H1 (cell line): ENCODE results near the gene SLC9A5. TPM values are rescaled to one million over a fixed set of nuclear protein-coding genes. Genes with fewer than 3 reads are reported as not detected.

Experiments
- CTCF ChIA-PET: fragments of 300-600 bp; sonication (Branson Sonifier 250); formaldehyde crosslinking; loops from one replicate; lab custom pipeline; 2021; ENCODE audit not compliant: partially characterized antibody; lab: Charles Lee
- POLR2A ChIA-PET: fragments of 300-600 bp; sonication (Branson Sonifier 250); formaldehyde crosslinking; loops from one replicate; lab custom pipeline; 2021; ENCODE audit warnings: inconsistent platforms; ENCODE audit not compliant: partially characterized antibody; lab: Charles Lee
- DNase-seq, 2 experiments: peaks; one replicate each; pipeline versions ENCODE4 v3.0.0 to v3.0.0-alpha.2; 2010 to 2022; ENCODE audit warnings: low spot score in 2 of 2, low read depth in 1 of 2, mixed read lengths in 1 of 2
- FAIRE-seq: peaks from 2 replicates; lab custom pipeline; 2011; peaks lifted over from hg19 to GRCh38; lab: Jason Lieb, UNC
- H2AFZ ChIP-seq: 2 replicates; pipeline ENCODE4 v1.8.1; 2012; ENCODE audit warnings: low read length, inconsistent platforms
- H2AK5ac ChIP-seq: 2 replicates; pipeline ENCODE4 v1.6.1; 2013; ENCODE audit warnings: low read depth, low read length
- H2BK120ac ChIP-seq: replicated peaks from 2 replicates; pipeline ENCODE3; 2013; ENCODE audit warnings: low read depth, low read length, inconsistent platforms
- H2BK12ac ChIP-seq: 2 replicates; pipeline ENCODE4 v1.6.1; 2013; ENCODE audit warnings: low read depth, low read length
- H2BK15ac ChIP-seq: 2 replicates; pipeline ENCODE4 v1.6.1; 2013; ENCODE audit warnings: low read length
- H2BK20ac ChIP-seq: 2 replicates; pipeline ENCODE4 v1.6.1; 2013; ENCODE audit warnings: low read length
- H2BK5ac ChIP-seq: 2 replicates; pipeline ENCODE4 v1.6.1; 2013; ENCODE audit warnings: low read depth, low read length
- H3K14ac ChIP-seq: 2 replicates; pipeline ENCODE4 v1.6.1; 2013; ENCODE audit warnings: inconsistent platforms; ENCODE audit not compliant: insufficient read length
- H3K18ac ChIP-seq: 2 replicates; pipeline ENCODE4 v1.6.1; 2013; ENCODE audit warnings: low read length; ENCODE audit errors: extremely low read depth
- H3K23ac ChIP-seq: 2 replicates; pipeline ENCODE4 v1.6.1; 2013; ENCODE audit warnings: inconsistent platforms; ENCODE audit not compliant: insufficient read length
- H3K23me2 ChIP-seq: 2 replicates; pipeline ENCODE4 v1.6.1; 2013; ENCODE audit warnings: low read depth, low read length
- H3K27ac ChIP-seq: 2 replicates; pipeline ENCODE4 v1.6.1; 2011; ENCODE audit warnings: low read depth, low read length, inconsistent platforms
- H3K27me3 ChIP-seq, 4 experiments: replicated peaks in 1 of 4; 1 replicate in 1 of 4; 2 replicates in 3 of 4; pipeline versions ENCODE4 v1.6.1 to v1.8.1; 2011 to 2013; ENCODE audit warnings: low read length in 3 of 4, mild to moderate bottlenecking in 3 of 4, inconsistent platforms in 2 of 4, mixed read lengths in 2 of 4, moderate library complexity in 1 of 4; ENCODE audit not compliant: control insufficient read depth in 3 of 4, insufficient read depth in 3 of 4; ENCODE audit errors: extremely low read depth in 1 of 4
- H3K36me3 ChIP-seq, 4 experiments: 2 replicates each; pipeline versions ENCODE4 v1.6.1 to v1.8.1; 2011 to 2013; ENCODE audit warnings: mild to moderate bottlenecking in 4 of 4, low read length in 3 of 4, moderate library complexity in 2 of 4, control low read depth in 1 of 4, inconsistent platforms in 1 of 4; ENCODE audit not compliant: insufficient read depth in 4 of 4, control insufficient read depth in 2 of 4
- H3K4ac ChIP-seq: replicated peaks from 2 replicates; pipeline ENCODE3; 2013; ENCODE audit warnings: low read length, low read depth, mixed read lengths, inconsistent platforms; ENCODE audit not compliant: insufficient read length
- H3K4me1 ChIP-seq, 4 experiments: replicated peaks in 1 of 4; 1 replicate in 1 of 4; 2 replicates in 3 of 4; pipeline versions ENCODE4 v1.6.1 to v1.8.1; 2011 to 2013; ENCODE audit warnings: low read length in 3 of 4, inconsistent platforms in 2 of 4, mixed read lengths in 1 of 4; ENCODE audit not compliant: insufficient read depth in 4 of 4, control insufficient read depth in 3 of 4
- H3K4me2 ChIP-seq, 2 experiments: 2 replicates each; pipeline versions ENCODE4 v1.6.1 to v1.8.1; 2011 to 2013; ENCODE audit warnings: low read depth in 2 of 2, low read length in 2 of 2, control low read depth in 1 of 2, inconsistent platforms in 1 of 2, mild to moderate bottlenecking in 1 of 2; ENCODE audit not compliant: insufficient read depth in 1 of 2
- H3K4me3 ChIP-seq, 4 experiments: fragments of 200-600, 300-600 bp in 1 of 4; sonication (generic), shearing (Covaris generic), sonication (Bioruptor Twin) in 1 of 4; 2 replicates each; pipeline versions ENCODE4 v1.5.1 to v1.8.1; 2011 to 2016; ENCODE audit warnings: low read length in 4 of 4, low read depth in 3 of 4, control low read depth in 2 of 4, inconsistent platforms in 2 of 4, mild to moderate bottlenecking in 2 of 4, mixed read lengths in 1 of 4, moderate library complexity in 1 of 4; ENCODE audit not compliant: insufficient read depth in 2 of 4; ENCODE audit errors: extremely low read depth in 1 of 4
- H3K56ac ChIP-seq: replicated peaks from 2 replicates; pipeline ENCODE3; 2013; ENCODE audit warnings: low read depth, mild to moderate bottlenecking, mixed read lengths, low read length, inconsistent platforms; ENCODE audit not compliant: insufficient read length
- H3K79me1 ChIP-seq: 2 replicates; pipeline ENCODE4 v1.6.1; 2013; ENCODE audit warnings: low read depth, low read length, control low read depth
- H3K79me2 ChIP-seq, 2 experiments: 2 replicates each; pipeline versions ENCODE4 v1.6.1 to v1.8.1; 2012 to 2013; ENCODE audit warnings: low read length in 2 of 2, mild to moderate bottlenecking in 2 of 2, inconsistent platforms in 1 of 2; ENCODE audit not compliant: insufficient read depth in 2 of 2, control insufficient read depth in 1 of 2
- H3K9ac ChIP-seq, 4 experiments: replicated peaks in 1 of 4; 1 replicate in 1 of 4; 2 replicates in 3 of 4; pipeline versions ENCODE4 v1.6.1 to v1.8.1; 2011 to 2013; ENCODE audit warnings: low read depth in 3 of 4, low read length in 3 of 4, control low read depth in 2 of 4, mild to moderate bottlenecking in 2 of 4, moderate library complexity in 2 of 4, inconsistent platforms in 1 of 4; ENCODE audit errors: extremely low read depth in 1 of 4
- H3K9me3 ChIP-seq, 2 experiments: 2 replicates each; pipeline versions ENCODE4 v1.6.1 to v1.8.1; 2012 to 2013; ENCODE audit warnings: mild to moderate bottlenecking in 2 of 2, moderate library complexity in 2 of 2, control low read depth in 1 of 2, inconsistent platforms in 1 of 2, low read depth in 1 of 2, low read length in 1 of 2, mixed read lengths in 1 of 2; ENCODE audit not compliant: insufficient read depth in 2 of 2
- H4K20me1 ChIP-seq, 2 experiments: replicated peaks in 1 of 2; 2 replicates each; pipeline versions ENCODE3 to v1.8.1; 2011 to 2013; ENCODE audit warnings: inconsistent platforms in 2 of 2, low read length in 2 of 2, mild to moderate bottlenecking in 1 of 2; ENCODE audit not compliant: insufficient read depth in 2 of 2, control insufficient read depth in 1 of 2
- H4K5ac ChIP-seq: 2 replicates; pipeline ENCODE4 v1.6.1; 2013; ENCODE audit warnings: low read length, low read depth, mixed read lengths, inconsistent platforms; ENCODE audit not compliant: insufficient read length
- H4K8ac ChIP-seq: 2 replicates; pipeline ENCODE4 v1.8.0; 2013; ENCODE audit warnings: mild to moderate bottlenecking, moderate library complexity, low read length, inconsistent platforms; ENCODE audit not compliant: insufficient read depth; ENCODE audit errors: extremely low read depth
- H4K91ac ChIP-seq: replicated peaks from 2 replicates; pipeline ENCODE3; 2013; ENCODE audit warnings: low read length, mixed read lengths, inconsistent platforms; ENCODE audit not compliant: insufficient read length
- CTBP2 ChIP-seq: IDR thresholded peaks from 2 replicates; pipeline ENCODE4 v1.7.0; 2011; ENCODE audit warnings: borderline replicate concordance, mild to moderate bottlenecking, moderate library complexity, mixed read lengths, low read length; ENCODE audit not compliant: insufficient read depth, insufficient read length
- EGR1 ChIP-seq: IDR thresholded peaks from 2 replicates; pipeline ENCODE4 v1.6.1; 2011; ENCODE audit warnings: low read depth, low read length, borderline replicate concordance
- JUN ChIP-seq: IDR thresholded peaks from 2 replicates; pipeline ENCODE4 v1.6.1; 2011; ENCODE audit warnings: low read depth, mild to moderate bottlenecking, improper control_type of control experiment, low read length
- KDM1A ChIP-seq: fragments of 200-600, 300-600 bp; sonication (generic); IDR thresholded peaks from 2 replicates; pipeline ENCODE4 v1.7.1; 2016; ENCODE audit warnings: mild to moderate bottlenecking, low read length, borderline replicate concordance
- PHF8 ChIP-seq: fragments of 200-600 bp; sonication (generic); conservative IDR thresholded peaks from 2 replicates; pipeline ENCODE4 v1.7.1; 2012; ENCODE audit warnings: low read depth, mild to moderate bottlenecking, inconsistent platforms, low read length, moderate library complexity
- POLR2AphosphoS5 ChIP-seq: IDR thresholded peaks from 2 replicates; pipeline ENCODE4 v1.6.1; 2011; ENCODE audit warnings: low read depth, low read length
- TAF7 ChIP-seq: optimal IDR thresholded peaks from 2 replicates; pipeline ENCODE3; 2011; ENCODE audit warnings: low read depth, mild to moderate bottlenecking, inconsistent platforms, low read length, moderate library complexity, borderline replicate concordance
- WGBS, 2 experiments: shearing (Covaris generic) in 1 of 2; methylation state at CpG; one replicate each; pipeline versions ENCODE4 v1.1.6 to v1.1.7; 2013 to 2015; ENCODE audit warnings: low lambda C conversion rate in 2 of 2, mixed read lengths in 2 of 2, inconsistent platforms in 1 of 2, low coverage in 1 of 2, missing lambda C conversion rate in 1 of 2; ENCODE audit not compliant: insufficient replicate concordance in 2 of 2, insufficient coverage in 1 of 2, insufficient read length in 1 of 2; ENCODE audit errors: extremely low coverage in 1 of 2, missing lambda C conversion rate in 1 of 2; 5-methylcytosine and 5-hydroxymethylcytosine counted together
- polyA plus RNA-seq, 7 experiments: library from polyadenylated mRNA; depleted of rRNA in 3 of 7; stranded (reverse) in 5 of 7; unstranded in 2 of 7; fragments of >200 nt in 5 of 7; fragments of 200-250 nt in 2 of 7; gene quantifications; 1 replicate in 5 of 7; 2 replicates in 1 of 7; 4 replicates in 1 of 7; pipeline versions ENCODE4 v1.2.1 to v1.2.3, GENCODE V29; 2011 to 2013; ENCODE audit warnings: missing spikeins in 2 of 7, mixed read lengths in 2 of 7
- total RNA-seq: library from RNA; stranded (reverse); fragmentation: NEBNext Ultra II Directional; extraction: Animal tissue kit (Norgen Biotek cat#: 25700); gene quantifications from 2 replicates; pipeline ENCODE4 v1.2.1, GENCODE V29; 2021

Gene SLC9A5
- total and polyA plus RNA-seq, 2 of the 8 experiments (the other 6 are each of a cell fraction or from before 2014, with no cell fraction given) = 7.9 to 8.6 TPM

DNA sequence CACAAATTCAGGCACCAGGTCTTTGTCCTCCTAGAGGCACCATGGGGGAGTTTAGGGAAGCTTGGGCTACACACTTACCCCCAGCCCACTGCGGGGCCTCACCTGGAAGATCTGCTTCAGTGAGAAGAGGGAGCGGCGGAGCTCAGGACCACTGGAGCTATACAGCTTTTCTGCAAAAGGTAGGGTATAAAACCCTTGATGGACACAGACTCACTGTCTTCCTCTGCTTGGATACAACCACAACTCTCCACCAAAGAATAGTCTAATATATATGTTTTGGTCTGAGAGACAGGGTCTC is 10.6 kb upstream of the SLC9A5 start:
- Histone ChIP-seq H2AFZ (no peak overlapping the region), H2BK15ac (no peak overlapping the region), H4K8ac (no peak overlapping the region), H3K14ac (no peak overlapping the region), H2BK12ac (no peak overlapping the region), H4K5ac (no peak overlapping the region), H3K27ac (no peak overlapping the region), H3K36me3 (peaks cover 5 to 21% (median 12%) of the 10 kb centered on the region in 4 experiments; a peak in 5 of 8 replicates), H2BK20ac (no peak overlapping the region), H3K4me1 (peaks cover 3 to 8% (median 7%) of the 10 kb centered on the region in 4 experiments; a peak in 6 of 7 replicates), H3K9me3 (no peaks in the 10 kb centered on the region), H3K4me2 (no peak overlapping the region), H4K20me1 (peaks cover 0 to 9% of the 10 kb centered on the region in 2 experiments), H4K91ac (no peak overlapping the region), H3K18ac (no peak overlapping the region), H3K79me1 (peaks cover 14% of the 10 kb centered on the region), H3K23me2 (no peaks in the 10 kb centered on the region), H3K9ac (no peak overlapping the region), H3K56ac (no peak overlapping the region), H3K4ac (no peak overlapping the region), H2BK120ac (no peak overlapping the region), H3K79me2 (0 out of 4 replicates have a peak, but pooled peaks cover 0 to 3% of the 10 kb centered on the region in 2 experiments), H2BK5ac (no peak overlapping the region), H2AK5ac (no peak overlapping the region), H3K23ac (no peak overlapping the region), H3K27me3 (no peaks in the 10 kb centered on the region), H3K4me3 (no peak overlapping the region)
- TF ChIP-seq CTBP2 = no peak
- TF ChIP-seq JUN = no peak
- TF ChIP-seq PHF8 = no peak
- no peak for TF ChIP-seq KDM1A
- TF ChIP-seq TAF7 = no peak
- no peak for TF ChIP-seq POLR2AphosphoS5
- TF ChIP-seq EGR1 = no peak
- CTCF ChIA-PET = interaction anchor here (0.8 to 4.6 kb wide), 11 partner anchors 8 to 343 kb away, joined by 3 to 23 read pairs (median 4); partner anchors contain the start of genes ELMO3, KCTD19, LRRC36 and NOL3
- DNase-seq (no peak), FAIRE-seq (no peak)
- POLR2A ChIA-PET = interaction anchor here (0.8 to 11.2 kb wide), 5 partner anchors 9 to 190 kb away, joined by 3 to 111 read pairs (median 4); partner anchors contain the start of genes FHOD1, SLC9A5 and TMEM208
- WGBS, 2 experiments = 100% methylated on average over 3 of the region's 3 CpGs; no CpG with 5 or more reads in 1 of the 2 experiments
